DMS79 (cell line): Measurements from ENCODE around the gene SREBF2.
A peak's percentile ranks its signal among the peaks of the same experiment; 100 is the strongest.

Experiments used
- DNase-seq: peaks from one replicate; lab custom pipeline; 2025; lab: John Stamatoyannopoulos, UW

SREBF2 gene

DNA sequence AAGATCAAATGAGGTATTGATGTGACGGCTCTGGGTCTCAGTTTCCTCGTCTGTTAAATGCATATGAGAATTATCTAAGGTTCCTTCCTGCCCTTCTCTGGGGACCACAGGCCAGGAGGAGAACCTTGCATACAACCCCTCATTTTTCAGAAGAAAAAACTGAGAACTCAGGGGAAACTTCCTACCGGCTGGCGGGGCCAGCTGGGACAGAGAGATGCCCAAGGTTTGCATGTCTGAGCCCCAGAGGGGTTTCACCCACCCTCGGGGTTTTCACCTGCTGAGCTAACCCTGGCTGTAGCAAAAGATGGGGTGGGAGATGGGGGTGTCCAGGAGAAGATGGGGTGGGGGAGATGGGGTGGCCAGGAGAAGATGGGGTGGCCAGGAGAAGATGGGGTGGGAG lies 89.4 kb downstream of the SREBF2 start:
- no peak for DNase-seq

DNA sequence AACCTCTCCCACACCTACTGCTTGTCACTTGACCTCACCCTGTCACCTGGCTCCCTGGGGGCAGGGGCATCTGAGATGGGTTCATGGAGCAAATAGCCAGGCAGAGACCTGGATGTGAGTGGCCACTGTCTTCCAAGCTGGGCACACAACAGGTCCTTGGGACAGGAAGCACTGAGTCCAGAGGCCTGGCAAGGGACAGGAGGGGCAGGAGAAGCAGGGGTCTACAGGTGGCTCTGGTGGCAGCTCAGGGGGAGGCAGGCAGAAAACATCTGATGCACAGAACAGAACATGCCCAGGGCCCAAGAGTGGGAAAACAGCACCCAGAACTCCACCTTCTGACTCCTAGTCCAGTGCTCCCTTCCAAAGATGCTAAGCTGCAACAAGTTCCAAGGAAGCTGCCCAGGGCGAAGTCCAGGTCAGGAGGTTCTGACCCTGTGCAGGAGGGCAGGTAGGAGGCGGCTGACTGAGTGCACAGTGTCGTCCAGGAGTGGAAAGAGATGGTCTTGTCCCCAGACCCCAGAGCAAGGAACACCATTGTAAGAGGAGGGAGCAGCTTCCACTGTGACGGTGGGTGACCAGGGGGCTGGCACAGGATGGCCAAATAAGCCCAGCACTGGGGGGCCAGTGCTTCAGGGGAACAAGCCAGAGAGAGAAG lies 90.2 kb downstream of the SREBF2 start:
- no peak for DNase-seq

DNA sequence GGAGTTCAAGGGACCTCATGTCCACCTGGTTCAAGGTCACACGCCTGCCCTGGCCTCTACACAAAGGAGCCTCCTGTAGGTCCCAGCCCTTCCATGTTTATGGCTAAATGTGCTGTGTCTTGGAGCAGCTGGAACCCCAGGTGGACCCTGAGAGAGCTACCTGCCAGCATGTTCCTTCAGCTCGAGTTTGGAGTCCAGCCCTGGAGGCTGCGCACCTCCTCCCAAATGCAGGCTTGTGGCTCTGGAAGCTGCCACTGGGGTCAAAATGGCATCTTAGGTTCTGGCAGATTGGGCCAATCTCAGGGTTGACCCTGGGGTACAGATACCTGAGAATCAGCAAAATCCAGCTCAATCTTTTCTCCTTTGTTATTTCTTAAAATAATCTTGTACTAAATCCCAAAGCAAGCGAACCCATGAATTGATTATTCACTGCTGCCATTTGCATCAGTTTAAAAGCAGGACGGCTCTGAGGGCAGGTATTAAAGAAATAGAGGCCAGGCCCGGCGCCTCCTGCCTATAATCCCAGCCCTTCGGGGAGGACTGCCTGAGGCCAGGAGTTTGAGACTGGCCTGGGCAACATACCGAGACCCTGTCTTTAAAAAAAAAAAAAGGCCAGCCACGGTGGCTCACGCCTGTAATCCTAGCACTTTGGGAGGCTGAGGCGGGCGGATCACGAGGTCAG lies 90.8 kb downstream of the SREBF2 start:
- DNase-seq: no peak

DNA sequence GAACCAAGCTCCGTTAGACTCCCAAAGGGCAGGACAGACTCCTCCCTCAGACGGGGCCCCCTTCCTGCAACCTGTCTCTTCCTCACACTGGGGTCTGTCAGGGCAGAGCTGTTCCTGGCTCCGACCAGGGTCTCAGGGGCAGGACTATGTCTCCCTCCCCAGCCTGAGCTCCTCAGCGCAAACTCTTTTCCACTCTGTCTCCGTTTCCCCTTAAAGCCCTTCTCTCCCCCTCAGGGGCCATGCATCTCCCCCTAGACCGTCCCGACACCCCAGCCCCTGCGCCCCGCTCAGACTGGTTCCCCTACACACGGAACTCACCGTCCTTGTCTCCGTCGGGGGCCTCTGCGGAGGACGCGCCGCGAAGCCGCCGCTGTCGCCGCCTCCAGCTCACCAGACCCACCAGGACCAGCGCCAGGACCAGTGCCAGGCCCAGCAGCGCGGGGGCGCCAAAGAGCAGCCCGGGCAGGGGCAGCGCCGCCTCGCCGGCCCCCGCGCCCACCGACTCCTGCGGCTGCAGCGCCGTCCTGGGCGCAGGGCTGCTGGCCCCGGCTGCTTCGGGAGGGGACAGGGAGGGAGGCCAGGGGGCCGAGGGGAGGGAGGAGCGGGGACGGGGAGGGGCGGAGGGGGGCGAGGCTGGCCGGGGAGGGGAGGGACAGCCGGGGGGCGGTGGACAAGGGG lies 93.0 kb downstream of the SREBF2 start:
- no peak for DNase-seq

DNA sequence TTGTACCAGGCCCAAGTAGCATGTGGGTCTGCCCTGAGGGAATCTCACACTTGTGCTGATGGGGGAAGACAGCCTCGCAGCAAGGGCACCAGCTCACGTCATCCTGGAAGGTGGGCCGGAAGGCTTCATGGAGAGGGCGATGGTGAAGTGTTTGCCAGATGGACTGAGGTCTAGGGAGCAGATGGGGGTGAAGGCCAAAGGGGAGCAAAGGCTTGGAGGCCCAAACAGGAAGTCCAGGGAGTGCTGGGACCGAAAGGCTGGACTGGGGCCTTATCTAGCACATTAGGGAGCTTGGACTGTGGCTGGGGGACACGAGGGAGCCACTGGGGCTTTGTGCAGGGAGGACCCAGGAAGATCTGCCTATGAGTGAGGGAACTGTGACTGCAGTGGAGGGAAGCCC lies 94.9 kb downstream of the SREBF2 start:
- DNase-seq: no peak

DNA sequence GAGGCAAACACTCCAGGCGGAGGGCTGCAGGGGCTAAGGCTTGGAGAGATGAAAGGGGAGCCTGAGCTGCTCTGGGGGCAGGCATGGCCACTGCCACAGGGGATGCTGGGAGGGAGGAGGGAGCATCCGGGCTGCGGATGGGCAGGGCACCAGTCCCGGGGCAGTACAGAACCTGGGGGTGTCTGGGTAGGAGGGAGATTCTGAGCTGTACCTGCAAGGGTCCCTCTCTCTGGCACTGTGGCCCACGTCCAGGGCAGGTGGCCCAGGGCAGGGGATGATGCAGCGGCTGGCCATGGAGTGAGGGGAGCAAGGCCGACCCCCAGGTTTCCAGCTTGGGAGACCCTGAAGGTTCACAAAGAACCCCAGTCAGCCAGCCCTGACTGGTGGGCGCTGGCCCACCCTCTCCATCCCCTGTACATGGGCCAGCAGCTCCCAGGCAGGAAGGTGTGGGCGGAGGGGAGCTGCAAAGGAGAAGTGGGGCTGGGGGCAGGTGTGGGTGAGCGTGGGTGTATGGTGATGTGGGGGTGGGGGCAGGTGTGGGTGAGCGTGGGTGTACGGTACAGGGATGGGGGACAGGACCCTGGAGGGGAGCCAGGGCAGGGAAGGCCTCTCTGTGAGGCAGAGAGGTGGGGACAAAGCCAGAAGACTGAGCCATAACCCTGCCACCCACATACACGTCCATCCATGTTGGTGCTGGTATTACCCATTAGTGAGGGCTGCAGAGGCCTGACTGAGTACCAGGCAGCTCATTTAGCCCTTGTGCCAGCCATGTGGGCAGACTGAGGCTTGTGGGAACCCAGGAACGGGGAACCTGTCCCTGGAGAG lies 95.9 kb downstream of the SREBF2 start:
- DNase-seq: no peak

DNA sequence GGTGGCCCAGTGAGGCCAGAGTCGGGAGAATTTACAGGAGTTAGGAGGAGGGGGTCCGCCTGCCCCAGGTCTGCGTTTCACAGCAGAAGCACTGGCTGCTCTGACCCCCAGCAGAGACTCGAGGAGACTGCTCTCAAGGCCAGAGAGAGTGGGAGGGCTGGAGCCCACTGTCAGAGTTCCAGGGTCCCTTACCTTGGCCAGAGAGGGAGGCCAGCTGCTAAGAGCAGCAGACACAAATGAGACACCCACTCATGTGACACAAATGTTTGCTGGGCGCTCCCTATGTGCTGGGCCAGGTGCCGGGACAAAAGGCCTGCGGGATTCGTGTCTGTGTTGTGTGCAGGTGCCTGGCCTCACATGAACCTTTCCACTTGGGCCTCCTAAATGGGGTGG lies 96.5 kb downstream of the SREBF2 start:
- DNase-seq: no peak

DNA sequence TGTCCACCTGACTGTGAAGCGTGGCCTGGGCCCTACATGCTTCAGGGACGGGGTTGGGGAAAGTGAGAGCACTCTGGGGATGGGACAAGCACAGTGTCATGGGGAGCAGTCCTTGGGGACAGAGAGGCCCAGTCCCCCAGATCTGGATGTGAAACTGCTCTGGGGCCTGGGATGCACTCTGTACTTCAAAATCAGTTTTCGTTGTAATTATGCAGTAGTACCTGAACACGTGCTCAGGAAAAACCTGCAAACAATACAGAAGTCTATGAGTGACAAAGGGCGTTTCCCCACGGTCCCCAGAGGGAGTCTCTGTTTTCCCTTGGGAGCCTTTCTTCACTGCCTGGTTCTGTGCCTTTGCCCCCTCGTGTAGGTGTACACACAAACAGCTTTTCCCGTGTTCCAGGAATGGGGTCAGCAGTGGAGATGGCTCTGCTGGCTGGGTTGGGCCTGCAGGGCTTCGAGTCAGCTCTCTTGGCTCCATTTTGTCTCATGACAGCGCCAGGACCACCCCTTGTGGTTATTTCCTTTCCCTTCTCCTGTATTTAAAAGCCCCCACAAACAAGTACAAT lies 98.9 kb downstream of the SREBF2 start:
- no peak for DNase-seq

DNA sequence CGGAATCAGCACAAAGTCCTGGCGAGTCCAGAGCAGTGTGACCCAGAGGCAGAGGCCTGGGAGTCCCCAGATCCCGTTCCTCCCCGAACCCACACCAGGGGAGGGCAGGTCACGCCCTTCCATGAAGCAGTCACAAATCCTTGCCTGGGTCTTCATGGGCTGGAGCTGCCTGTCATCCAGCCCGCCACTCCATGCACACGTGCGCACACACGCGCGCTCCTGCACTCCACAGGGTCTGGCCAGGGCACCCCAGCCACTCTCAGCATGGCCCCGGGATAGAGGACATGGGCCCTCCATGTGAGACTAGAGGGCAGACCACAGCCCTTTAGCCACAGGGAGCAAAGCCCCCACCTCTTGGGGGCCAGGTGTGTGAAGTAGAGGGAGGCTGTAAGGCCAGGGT lies 99.4 kb downstream of the SREBF2 start:
- DNase-seq: no peak

DNA sequence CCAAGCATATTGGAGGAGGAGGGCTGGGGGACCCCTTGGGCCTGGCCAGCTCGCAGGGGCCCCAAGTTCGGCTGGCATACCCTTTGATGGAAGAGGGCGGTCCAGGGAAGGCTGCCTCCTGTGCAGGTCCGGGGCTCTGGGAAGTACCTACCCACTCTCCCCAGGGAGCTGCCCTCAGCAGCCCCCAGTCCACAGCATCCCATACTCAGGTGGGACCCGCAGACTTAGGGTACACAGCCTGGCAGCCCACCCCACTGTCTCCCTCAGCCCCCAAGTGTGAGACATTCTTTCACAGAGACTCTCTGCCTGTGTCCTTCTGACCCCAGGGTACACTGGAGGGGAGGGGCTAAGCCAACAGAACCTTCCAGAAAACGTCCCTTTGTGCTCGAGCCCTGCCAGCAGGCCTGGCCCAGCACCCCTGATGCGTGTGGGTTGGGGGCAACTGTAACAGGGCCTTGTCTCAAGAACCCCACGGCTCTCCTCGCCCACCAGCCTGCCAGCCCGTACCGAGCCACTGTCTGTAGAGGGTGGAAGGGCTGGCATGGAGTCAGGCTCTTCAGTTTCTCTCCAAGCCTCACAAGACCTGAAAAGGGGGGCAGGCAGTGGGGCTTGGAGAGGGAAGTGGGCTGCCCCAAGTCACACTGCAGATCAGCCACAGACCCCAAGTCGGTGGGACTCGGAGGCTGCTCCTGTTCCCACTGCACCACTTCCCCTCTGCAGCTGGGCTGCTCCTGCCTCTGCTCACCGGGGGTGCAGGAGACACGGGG lies 100.7 kb downstream of the SREBF2 start:
- no peak for DNase-seq

DNA sequence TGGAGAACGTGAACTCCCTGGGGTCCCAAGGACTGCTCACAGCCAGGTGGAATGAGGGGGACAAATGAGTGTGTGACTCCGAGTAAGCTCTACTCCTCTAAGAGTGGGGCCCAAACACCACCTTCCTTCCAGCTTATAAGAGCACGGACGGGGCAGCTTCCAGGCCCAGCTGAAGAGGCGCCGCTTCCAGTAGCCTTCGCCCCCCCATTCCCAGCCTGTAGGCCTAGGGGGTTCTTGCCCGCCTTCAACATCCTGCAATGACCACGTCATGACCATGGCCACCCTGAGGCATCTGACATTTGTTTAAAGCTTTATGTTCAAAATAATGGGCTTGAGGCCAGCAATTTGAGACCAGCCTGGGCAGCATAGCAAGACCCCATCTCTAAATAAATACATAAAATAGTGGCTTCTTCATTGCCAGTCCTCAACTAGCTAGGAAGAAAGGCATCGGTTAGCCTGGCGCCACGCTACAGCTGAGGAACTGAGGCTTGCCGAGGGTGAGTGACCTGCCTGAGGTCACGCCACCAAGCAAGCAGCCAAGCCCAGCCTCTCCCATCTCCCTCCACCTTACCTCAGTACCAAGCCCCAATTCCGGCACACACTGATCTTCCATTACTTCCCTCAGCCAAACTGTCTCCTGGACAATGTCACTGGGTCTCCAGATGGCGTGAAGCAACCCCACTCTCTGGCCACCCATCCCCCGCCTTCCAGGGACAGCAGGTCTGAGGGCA lies 101.5 kb downstream of the SREBF2 start:
- no peak for DNase-seq

DNA sequence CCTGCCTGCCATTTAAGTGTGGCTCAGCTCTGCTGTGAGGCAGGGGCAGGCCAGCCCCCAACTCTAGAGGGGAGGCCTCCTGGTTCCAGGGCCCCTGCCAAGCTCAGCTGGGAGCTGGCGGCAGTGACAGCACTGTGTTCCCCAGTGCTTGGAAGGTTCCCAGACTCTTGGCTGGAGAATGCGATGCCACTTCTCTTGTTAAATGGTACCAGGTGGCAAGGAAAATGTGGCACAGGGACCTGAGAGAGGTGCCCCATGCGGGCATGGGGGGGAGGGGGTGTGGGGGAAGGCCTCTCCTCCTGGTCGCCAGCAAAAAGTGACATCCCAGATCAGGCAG lies 102.1 kb downstream of the SREBF2 start:
- DNase-seq: no peak

DNA sequence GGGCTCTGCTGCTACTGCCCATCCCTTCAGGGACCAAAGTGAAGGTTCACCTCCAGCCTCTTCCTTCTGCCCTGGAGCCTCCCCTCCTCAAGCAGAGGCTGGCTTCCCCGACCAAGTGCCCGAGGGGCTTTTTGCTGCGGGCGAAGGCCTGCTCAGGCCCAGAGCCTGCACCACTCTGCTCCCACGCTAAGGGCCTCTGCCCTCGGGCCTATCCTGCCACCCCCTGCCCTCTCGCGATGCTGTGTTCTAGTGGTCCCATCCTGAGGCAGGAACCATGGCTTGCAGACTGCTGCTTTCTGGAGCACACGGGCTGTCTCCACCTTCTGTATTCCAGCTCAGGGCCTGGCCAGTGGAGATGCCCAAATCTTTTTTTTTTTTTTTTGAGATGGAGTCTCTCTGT lies 102.6 kb downstream of the SREBF2 start:
- no peak for DNase-seq

DNA sequence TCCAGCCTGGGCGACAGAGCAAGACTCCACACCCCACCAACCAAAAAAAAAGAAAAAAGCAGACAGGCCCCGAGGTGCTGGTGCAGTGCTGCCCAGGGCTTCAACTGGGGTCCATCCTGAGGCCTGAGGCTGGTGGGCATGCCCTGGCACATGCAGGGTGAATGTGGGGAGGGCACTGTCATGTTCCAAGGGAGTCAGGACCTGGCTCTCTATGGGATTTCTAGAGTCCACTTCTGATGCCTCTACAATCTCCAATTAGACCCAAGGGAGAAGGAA lies 103.9 kb downstream of the SREBF2 start:
- DNase-seq: no peak

DNA sequence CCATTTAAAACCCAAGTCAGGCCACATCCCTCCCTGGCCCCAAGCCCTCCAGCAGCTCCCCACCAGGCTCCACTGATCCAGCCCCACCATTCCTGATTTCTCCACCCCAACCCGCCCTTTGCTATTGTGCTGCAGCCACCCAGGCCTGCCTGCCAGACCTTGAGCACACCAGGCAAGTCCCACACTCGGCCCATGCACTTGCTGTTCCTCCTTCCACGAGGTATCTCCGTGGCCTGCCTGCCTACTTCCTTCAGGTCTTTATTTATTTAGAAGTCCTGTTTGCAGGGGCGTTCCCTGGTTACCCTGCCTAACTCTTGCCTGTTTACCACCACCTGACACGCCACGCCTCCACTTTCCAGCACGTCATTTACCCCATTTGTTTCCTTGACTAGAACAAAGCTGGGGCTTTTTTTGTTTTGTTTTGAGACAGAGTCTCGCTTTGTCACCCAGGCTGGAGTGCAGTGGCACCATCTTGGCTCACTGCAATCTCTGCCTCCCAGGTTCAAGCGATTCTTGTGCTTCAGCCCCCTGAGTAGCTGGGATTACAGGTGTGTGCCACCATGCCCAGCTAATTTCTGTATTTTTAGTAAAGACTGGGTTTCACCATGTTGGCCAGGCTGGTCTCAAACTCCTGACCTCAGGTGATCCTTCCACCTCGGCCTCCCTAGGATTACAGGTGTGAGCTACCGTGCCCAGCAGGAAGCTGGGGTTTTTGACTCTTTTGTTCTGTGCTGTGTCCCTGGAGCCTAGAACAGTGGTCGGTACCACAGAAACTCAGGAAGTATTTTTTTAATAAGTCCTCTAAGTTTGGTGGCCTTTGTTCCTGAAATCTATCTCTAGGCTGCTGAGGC lies 107.3 kb downstream of the SREBF2 start:
- DNase-seq: no peak

DNA sequence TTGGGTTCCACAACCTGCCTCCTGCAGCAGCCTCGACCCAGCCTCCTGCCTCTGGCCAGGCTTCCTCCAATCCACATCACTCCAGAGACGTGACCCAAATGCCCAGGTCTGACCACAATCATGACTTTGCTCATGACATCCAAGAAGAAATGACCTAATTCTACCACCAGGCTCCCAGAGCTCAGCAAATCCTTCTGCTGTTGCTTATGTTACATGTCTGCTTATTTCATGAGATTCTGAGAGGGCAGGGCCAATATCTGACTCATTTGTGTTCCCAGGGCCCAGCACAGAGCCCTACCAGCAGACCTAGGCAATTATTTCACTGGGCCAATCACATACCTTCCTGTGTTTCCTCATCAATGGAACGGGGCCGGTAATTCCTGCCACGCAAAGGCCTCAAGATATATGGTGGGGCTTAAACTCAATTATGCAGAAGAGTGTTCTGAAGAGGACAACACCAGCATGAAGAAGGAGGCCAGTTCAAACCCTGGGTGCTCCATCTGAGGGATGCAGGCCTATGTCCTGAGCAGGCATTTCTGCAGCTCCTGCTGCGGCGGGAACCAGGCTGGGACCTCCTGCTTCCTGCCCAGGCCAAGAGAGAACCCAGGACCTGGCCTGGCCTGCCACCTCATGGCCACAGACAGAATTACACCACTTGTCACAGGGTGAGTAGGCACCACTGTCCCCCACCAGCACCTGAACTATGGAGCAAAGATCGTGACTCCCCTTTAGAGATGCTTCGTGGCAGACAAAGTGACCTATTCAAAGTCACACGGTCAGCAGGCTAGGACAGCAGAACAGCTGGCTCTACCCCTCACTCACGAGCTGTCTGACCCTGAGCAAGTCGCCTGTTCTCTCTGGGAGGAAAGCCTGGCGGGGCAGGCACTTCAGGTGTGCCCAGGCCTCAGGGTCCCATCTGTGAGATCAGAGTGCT lies 108.2 kb downstream of the SREBF2 start:
- DNase-seq: no peak

DNA sequence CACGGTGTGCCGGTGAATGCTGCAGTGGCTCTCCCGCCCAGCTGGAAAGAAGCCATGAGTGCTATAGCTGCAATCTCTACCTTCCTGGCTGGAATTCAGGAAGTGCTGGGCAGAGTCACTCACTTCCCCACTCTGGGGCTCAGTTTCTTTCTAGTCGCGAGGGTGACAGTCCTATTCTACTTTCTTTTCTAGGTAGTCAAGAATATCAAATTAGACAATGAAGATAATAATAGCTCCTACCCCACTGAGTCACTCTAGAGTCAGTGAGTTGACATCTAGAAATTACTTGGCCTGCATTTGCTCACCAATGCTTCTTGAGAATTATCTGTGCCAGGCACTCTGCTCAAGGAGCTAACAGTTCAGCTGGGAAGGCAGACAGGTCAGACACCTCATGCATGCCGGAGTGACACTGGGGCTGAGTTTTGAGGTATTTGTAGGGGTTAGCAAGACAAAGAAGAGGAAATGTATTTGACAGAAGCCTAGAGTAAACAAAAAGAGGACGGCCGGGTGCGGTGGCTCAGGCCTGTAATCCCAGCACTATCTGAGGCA lies 110.8 kb downstream of the SREBF2 start:
- DNase-seq: no peak

DNA sequence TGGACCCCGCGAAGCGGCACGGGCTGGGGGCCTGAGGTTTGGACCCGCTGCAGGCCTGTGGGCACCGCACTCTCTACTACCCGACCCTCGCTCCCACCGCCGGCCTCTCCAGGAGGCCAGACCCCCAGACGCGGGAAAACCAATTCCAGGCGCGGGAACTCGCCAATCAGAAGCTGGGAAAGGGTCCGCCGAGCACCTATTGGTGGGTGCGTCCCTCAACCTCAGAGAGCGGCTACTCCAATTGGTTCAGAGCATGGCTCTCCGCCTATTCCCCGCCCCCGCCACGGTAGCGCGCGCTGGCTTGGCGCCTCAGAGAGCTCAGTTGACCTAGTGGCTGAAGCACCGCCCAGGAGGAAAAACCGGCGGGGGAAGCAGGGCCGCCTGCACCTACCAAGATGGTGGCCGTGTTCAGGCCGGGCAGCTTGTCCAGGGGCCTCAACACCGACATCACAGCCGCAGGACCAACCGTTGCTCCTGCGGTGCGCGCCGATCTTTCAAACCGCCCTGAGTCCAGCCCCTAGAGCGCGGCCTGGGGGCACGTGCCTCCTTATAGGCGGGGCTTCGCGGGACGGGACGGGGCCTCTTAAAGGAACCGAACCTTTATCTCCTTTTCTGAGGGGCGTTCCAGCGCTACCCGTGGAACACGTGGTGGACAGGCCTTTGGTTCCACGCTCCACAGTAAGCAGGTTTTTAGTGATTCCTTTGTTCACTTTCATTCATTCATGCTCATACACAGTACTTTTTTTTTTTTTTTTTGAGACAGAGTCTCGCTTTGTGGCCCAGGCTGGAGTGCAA lies 113.9 kb downstream of the SREBF2 start, which contains the start of gene CENPM:
TSS of gene CENPM (minus strand) at position 524 of the 795 bp plus-strand sequence. CDS start at position 448, 76 bp downstream.
- DNase-seq: peak; percentile 77
